Cardiac fibroblast (primary cell): ENCODE data around the gene GPR22.

Experiments
- DNase-seq, 2 donors: peaks; one replicate each; pipeline versions ENCODE4 v3.0.0 to v3.0.0-alpha.2; 2010; ENCODE audit warnings: low read depth in 2 of 2
- H3K4me3 ChIP-seq, 2 donors: replicated peaks in 1 of 2; 1 replicate in 1 of 2; 2 replicates in 1 of 2; pipeline ENCODE4 v1.5.1; 2011; ENCODE audit warnings: low read depth in 2 of 2, low read length in 2 of 2, mild to moderate bottlenecking in 2 of 2, moderate library complexity in 1 of 2
- CTCF ChIP-seq: IDR thresholded peaks from one replicate; pipeline ENCODE4 v1.5.1; 2011; ENCODE audit warnings: low read depth, mild to moderate bottlenecking, low read length, inconsistent platforms

The GPR22 gene, protein sequence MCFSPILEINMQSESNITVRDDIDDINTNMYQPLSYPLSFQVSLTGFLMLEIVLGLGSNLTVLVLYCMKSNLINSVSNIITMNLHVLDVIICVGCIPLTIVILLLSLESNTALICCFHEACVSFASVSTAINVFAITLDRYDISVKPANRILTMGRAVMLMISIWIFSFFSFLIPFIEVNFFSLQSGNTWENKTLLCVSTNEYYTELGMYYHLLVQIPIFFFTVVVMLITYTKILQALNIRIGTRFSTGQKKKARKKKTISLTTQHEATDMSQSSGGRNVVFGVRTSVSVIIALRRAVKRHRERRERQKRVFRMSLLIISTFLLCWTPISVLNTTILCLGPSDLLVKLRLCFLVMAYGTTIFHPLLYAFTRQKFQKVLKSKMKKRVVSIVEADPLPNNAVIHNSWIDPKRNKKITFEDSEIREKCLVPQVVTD

DNA sequence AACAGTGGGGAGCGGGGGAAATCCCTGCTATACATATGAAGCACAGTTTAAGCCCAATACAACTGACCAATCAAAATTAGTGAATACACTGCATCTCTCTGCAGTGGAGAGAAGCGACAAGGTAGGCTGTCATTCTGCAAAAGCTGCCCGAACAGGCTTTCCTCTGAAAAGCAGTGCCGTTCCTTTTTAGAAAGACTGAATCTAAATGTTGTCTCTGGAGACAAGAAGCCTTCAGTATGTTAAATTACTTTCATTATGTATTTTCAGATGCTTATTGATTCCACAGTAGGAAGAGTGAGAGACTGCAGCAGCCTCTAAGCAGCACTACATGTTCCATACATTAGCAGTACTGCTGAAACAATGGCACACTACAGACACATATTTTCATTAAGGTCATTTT lies at the start of gene GPR22:
GPR22 (plus strand) TSS at position 129 of the 400 bp plus-strand sequence. CDS start 4,004 bp downstream, outside the sequence.
- H3K4me3 ChIP-seq, result no peak within 1 kb of the TSS
- DNase-seq, result no peak
- TF ChIP-seq CTCF, result no peak

GRCh38 chr7:107427462-107427861 lies 42.4 kb upstream of the GPR22 start:
- H3K4me3 ChIP-seq, result no peak overlapping the region
- no peak for TF ChIP-seq CTCF
- no peak for DNase-seq

- no peak for TF ChIP-seq CTCF
- DNase-seq, result no peak
- no peak overlapping the region for H3K4me3 ChIP-seq
Observed at GRCh38 chr7:107428642-107429041, 41.2 kb upstream of the GPR22 start.

GRCh38 chr7:107430057-107430456 lies 39.8 kb upstream of the GPR22 start:
- DNase-seq, result no peak
- no peak for TF ChIP-seq CTCF
- no peak overlapping the region for H3K4me3 ChIP-seq

DNA sequence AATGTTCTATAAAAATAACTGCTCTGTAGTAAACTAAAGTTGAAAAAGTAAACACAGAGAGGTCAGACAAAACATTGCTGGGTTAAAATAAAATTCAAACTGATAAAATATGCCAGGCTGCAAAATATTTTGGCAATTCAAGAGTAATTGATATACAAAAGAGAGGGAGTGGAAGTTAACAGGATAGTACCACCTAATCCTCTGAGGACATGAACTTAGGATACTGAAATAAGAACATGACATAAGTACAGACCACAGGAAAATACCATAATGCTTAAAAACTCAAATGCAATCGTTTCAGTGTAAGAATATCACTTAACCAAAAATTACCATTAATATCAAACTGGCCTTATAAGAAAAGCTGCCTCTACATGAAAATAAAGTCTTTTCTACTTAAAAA lies 37.6 kb upstream of the GPR22 start:
- no peak for DNase-seq
- H3K4me3 ChIP-seq, result no peak overlapping the region
- TF ChIP-seq CTCF, result no peak

GRCh38 chr7:107435749-107436148 lies 34.1 kb upstream of the GPR22 start:
- H3K4me3 ChIP-seq, result no peak overlapping the region
- no peak for TF ChIP-seq CTCF
- DNase-seq, result no peak

- no peak for TF ChIP-seq CTCF
- no peak overlapping the region for H3K4me3 ChIP-seq
- peak in 1 of 2 donors; percentile 36 for DNase-seq
Observed at GRCh38 chr7:107439025-107439424, 30.8 kb upstream of the GPR22 start.
